Bronchial epithelial cell (primary cell): ENCODE results near the gene NID1. TPM values are rescaled to one million over a fixed set of nuclear protein-coding genes. Genes with fewer than 3 reads are reported as not detected.
A peak's percentile ranks its signal among the peaks of the same experiment; 100 is the strongest.

Source experiments
- DNase-seq: peaks from one replicate; pipeline ENCODE4 v3.0.0-alpha.2; 2010; ENCODE audit warnings: low read depth
- FAIRE-seq: peaks from 2 replicates; lab custom pipeline; 2011; peaks lifted over from hg19 to GRCh38; lab: Jason Lieb, UNC
- H3K27me3 ChIP-seq: 2 replicates; pipeline ENCODE4 v1.5.1; 2011; ENCODE audit warnings: low read length; ENCODE audit not compliant: control insufficient read depth, insufficient read depth
- H3K36me3 ChIP-seq: 2 replicates; pipeline ENCODE4 v1.5.1; 2011; ENCODE audit warnings: low read length; ENCODE audit not compliant: control insufficient read depth, insufficient read depth
- H3K4me3 ChIP-seq: 2 replicates; pipeline ENCODE4 v1.5.1; 2011; ENCODE audit warnings: mild to moderate bottlenecking, low read depth, low read length, control low read depth
- total RNA-seq: library from RNA; depleted of rRNA; stranded (reverse); fragments of >200 nt; gene quantifications from 2 replicates; pipeline ENCODE4 v1.2.1, GENCODE V29; 2014
- TF ChIP-seq, protein P1 (sequence below): IDR thresholded peaks from 2 replicates; pipeline ENCODE4 v1.5.1; 2011; ENCODE audit warnings: mild to moderate bottlenecking, moderate library complexity, low read length, control low read depth, inconsistent platforms; ENCODE audit not compliant: insufficient read depth, severe bottlenecking

The NID1 gene
- total RNA-seq, 1 donor from 2014 or later: 1.3 TPM

DNA sequence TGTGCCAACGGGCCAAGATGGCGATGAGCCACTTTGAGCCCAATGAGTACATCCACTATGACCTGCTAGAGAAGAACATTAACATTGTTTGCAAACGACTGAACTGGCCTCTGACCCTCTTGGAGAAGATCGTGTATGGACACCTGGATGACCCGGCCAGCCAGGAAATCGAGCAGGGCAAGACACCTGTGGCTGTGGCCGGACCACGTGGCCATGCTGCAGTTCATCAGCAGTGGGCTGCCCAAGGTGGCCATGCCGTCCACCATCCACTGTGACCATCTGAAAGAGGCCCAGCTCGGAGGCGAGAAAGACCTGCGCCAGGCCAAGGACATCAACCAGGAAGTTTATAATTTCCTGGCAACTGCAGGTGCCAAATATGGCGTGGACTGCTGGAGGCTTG lies 45.2 kb upstream of the NID1 start:
- DNase-seq (no peak), FAIRE-seq (no peak)

DNA sequence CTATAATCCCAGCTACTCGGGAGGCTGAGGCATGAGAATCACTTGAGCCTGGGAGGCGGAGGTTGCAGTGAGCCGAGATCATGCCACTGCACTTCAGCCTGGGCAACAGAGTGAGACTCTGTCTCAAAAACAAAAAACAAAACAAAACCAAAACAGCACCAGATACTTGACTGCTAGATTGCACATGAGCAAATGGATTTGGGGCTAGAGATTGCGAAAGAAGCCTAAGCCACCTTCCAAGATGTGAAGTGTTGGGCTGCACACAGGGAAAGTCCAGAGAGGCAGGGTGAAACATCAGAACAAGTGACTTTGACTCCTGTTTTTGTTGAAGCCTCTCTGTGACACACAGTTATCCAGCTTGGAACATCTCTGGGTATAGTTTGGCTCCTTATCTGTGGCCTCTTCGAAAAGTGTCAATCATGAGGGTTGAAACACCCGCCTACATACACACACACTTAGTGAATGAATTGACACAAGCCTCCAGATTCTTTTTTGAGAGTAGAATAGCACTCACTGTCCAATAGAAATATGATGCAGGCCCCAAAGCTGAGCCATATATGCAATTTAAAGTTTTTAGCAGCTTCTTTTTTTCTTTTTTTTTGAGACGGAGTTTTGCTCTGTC lies 43.2 kb upstream of the NID1 start:
- FAIRE-seq: no peak
- H3K4me3 ChIP-seq: no peak overlapping the region
- TF ChIP-seq, protein P1, sequence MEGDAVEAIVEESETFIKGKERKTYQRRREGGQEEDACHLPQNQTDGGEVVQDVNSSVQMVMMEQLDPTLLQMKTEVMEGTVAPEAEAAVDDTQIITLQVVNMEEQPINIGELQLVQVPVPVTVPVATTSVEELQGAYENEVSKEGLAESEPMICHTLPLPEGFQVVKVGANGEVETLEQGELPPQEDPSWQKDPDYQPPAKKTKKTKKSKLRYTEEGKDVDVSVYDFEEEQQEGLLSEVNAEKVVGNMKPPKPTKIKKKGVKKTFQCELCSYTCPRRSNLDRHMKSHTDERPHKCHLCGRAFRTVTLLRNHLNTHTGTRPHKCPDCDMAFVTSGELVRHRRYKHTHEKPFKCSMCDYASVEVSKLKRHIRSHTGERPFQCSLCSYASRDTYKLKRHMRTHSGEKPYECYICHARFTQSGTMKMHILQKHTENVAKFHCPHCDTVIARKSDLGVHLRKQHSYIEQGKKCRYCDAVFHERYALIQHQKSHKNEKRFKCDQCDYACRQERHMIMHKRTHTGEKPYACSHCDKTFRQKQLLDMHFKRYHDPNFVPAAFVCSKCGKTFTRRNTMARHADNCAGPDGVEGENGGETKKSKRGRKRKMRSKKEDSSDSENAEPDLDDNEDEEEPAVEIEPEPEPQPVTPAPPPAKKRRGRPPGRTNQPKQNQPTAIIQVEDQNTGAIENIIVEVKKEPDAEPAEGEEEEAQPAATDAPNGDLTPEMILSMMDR: no peak
- peak; percentile 5 for DNase-seq
- no peaks in the 10 kb centered on the region for H3K27me3 ChIP-seq
- no peaks in the 10 kb centered on the region for H3K36me3 ChIP-seq

More for the DNA sequence above, 45.2 kb upstream of the NID1 start:
- Histone ChIP-seq H3K36me3 (no peaks in the 10 kb centered on the region), H3K27me3 (no peaks in the 10 kb centered on the region), H3K4me3 (no peak overlapping the region)
- TF ChIP-seq, protein P1: no peak

DNA sequence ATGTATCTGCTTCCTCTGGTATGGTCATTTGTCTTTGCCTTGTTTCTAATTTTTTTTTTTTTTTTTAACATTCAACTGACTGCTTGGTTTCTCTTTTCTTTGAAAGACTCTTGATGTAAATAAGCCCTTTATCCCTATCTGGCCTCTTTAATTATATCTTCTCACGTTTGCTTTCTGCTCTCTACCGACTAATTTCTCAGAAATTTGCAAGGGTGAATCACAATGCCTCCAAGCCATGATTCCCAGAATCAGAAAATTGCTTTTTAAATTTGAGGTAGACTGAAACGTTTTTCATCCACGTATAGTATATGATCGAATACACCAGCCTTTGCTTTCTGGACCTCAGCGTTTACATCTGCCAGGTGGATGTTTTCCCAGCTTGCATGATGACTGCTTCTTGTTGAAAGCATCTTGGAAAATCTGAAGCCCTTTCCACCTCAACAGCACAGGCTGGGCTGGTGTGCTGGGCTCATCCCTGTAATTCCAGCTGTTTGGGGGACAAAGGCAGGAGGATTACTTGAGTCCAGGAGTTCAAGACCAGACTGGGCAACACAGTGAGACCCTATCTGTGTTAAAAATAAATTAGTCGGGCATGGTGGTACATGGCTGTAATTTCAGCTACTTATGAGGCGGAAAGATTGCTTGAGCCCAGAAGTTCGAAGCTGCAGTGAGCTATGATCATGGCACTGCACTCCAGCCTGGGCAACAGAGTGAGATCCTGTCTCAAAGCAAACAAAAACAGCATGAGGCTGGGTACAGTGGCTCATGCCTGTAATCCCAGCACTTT lies 42.4 kb upstream of the NID1 start:
- Histone ChIP-seq H3K27me3 (no peaks in the 10 kb centered on the region), H3K4me3 (no peak overlapping the region), H3K36me3 (no peaks in the 10 kb centered on the region)
- TF ChIP-seq, protein P1: no peak
- DNase-seq (peak; percentile 18), FAIRE-seq (no peak)

DNA sequence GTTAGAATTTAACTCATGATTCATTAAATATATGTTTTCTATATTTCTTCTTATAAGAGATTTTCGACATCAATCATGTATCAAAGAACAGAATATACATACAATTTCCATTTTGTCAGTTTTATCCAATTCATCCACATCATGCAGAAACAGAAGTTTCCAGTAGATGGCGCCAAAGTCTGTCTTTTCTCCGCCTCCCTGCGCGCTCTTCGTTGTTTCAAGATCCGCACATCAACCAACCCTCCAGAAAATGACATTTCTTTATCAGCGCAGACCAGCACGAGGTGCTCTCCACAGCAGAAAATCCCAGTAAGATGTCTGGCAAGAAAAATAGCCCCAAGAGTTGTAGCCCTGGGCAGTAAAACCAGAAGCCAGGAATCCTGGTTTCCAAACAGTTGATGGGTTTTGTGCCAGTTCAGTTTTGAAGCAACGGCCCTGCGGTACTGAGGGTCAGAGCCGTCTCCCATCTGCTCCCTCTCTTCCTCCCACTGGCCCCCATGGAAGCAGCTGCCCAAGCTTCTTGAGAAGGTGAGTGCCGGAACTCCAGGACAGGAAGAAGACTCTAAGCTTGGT lies 38.8 kb upstream of the NID1 start:
- TF ChIP-seq, protein P1: peak; percentile 61
- no peaks in the 10 kb centered on the region for H3K36me3 ChIP-seq
- FAIRE-seq (no peak), DNase-seq (peak; percentile 38)
- no peak overlapping the region for H3K4me3 ChIP-seq
- H3K27me3 ChIP-seq: no peaks in the 10 kb centered on the region

DNA sequence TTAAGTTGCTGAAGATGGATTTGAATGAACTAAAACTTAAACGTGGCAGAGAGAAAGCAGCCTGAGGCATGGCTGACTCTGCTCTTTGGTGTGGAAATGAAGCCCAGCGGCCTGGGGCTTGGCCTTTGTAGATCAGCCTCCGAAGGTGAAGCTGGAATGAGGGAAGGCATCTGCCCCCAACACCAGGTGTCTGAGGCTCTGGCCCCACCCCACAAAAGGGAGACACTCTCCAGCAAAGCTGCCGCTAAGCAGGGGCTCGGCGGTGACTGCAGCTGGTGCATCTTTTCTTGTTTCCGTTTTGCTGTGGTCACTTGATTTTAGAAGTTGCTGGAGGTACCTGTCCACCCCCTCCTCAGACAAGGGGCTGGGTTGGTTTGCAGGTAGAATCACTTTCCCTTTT lies 38.2 kb upstream of the NID1 start:
- DNase-seq (no peak), FAIRE-seq (no peak)
- Histone ChIP-seq H3K27me3 (no peaks in the 10 kb centered on the region), H3K36me3 (no peaks in the 10 kb centered on the region), H3K4me3 (no peak overlapping the region)
- TF ChIP-seq, protein P1: no peak
